Lung (tissue), 12 donors: ENCODE results near the gene DRC3. TPM values are rescaled to one million over a fixed set of nuclear protein-coding genes. Genes with fewer than 3 reads are reported as not detected.

Experiments
- ATAC-seq: fragments of 200-7000 bp; cut with Tn5 transposase; one replicate; pipeline ENCODE4 v1.9.1; 2020; ENCODE audit warnings: moderate number of reproducible peaks; ENCODE audit not compliant: insufficient read depth, low FRiP score
- DNase-seq, 3 donors: peaks; one replicate each; pipeline ENCODE4 v3.0.0-alpha.2; 2013 to 2017
- H3K27ac ChIP-seq, 2 donors: one replicate each; pipeline ENCODE4 v1.5.1; 2013; ENCODE audit warnings: mild to moderate bottlenecking in 2 of 2, moderate library complexity in 2 of 2, control low read depth in 1 of 2, inconsistent platforms in 1 of 2, low read depth in 1 of 2, low read length in 1 of 2
- H3K27me3 ChIP-seq, 3 donors: one replicate each; pipeline ENCODE4 v1.5.1; 2013; ENCODE audit warnings: low read length in 2 of 3; ENCODE audit not compliant: control insufficient read depth in 3 of 3, insufficient read depth in 3 of 3
- H3K36me3 ChIP-seq, 4 donors: one replicate each; pipeline ENCODE4 v1.5.1; 2013; ENCODE audit warnings: low read length in 4 of 4, mild to moderate bottlenecking in 1 of 4, moderate library complexity in 1 of 4; ENCODE audit not compliant: control insufficient read depth in 4 of 4, insufficient read depth in 4 of 4
- H3K4me1 ChIP-seq, 5 donors: one replicate each; pipeline ENCODE4 v1.5.1; 2013; ENCODE audit warnings: low read length in 5 of 5, mild to moderate bottlenecking in 2 of 5, moderate library complexity in 1 of 5; ENCODE audit not compliant: control insufficient read depth in 5 of 5, insufficient read depth in 5 of 5
- H3K4me3 ChIP-seq: one replicate; pipeline ENCODE4 v1.5.1; 2013; ENCODE audit warnings: mild to moderate bottlenecking, control low read depth, moderate library complexity
- H3K9ac ChIP-seq, 2 donors: one replicate each; pipeline ENCODE4 v1.5.1; 2013; ENCODE audit warnings: low read length in 2 of 2, control low read depth in 1 of 2; ENCODE audit not compliant: insufficient read depth in 1 of 2
- H3K9me3 ChIP-seq, 4 donors: one replicate each; pipeline ENCODE4 v1.5.1; 2013; ENCODE audit warnings: low read length in 3 of 4, mild to moderate bottlenecking in 1 of 4, moderate library complexity in 1 of 4; ENCODE audit not compliant: control insufficient read depth in 4 of 4, insufficient read depth in 3 of 4
- CTCF ChIP-seq: IDR thresholded peaks from 2 replicates; pipeline ENCODE4 v1.5.1; 2012; ENCODE audit warnings: mild to moderate bottlenecking; ENCODE audit errors: control extremely low read depth, extremely low read depth
- WGBS, 2 donors: extraction: QIAGEN DNeasy Blood & Tissue Kit; methylation state at CpG; one replicate each; pipeline ENCODE4 v1.1.7; 2013; 5-methylcytosine and 5-hydroxymethylcytosine counted together
- polyA plus RNA-seq, 2 donors: library from polyadenylated mRNA; stranded (reverse); fragments of 200-250 nt; gene quantifications; one replicate each; pipeline ENCODE4 v1.2.1, GENCODE V29; 2013
- total RNA-seq, 2 donors: library from RNA; depleted of rRNA in 1 of 2; stranded (reverse); fragments of >200 nt in 1 of 2; gene quantifications; one replicate each; pipeline ENCODE4 v1.2.1, GENCODE V29; 2014 to 2021
- donor health status: control.
- donor health status: control.
- donor health status: Bipolar disorder and iron deficiency.
- donor health status: healthy.
- donor health status: DM: yes; HTN: yes; CAD: no.

DRC3 gene
- total and polyA plus RNA-seq, 4 donors = 6.6 to 29.5 (median 13.5) TPM

GRCh38 chr17:17965152-17965721 lies 7.4 kb upstream of the DRC3 start:
- H3K4me1 ChIP-seq = peaks cover 2 to 13% (median 5%) of the 10 kb centered on the region in 5 donors
- no peak overlapping the region for H3K27ac ChIP-seq
- WGBS, 2 donors = 74 to 88% methylated on average over 2 of the region's 2 CpGs
- ATAC-seq = no peak
- H3K27me3 ChIP-seq = no peaks in the 10 kb centered on the region
- no peak for DNase-seq
- TF ChIP-seq CTCF = no peak
- H3K36me3 ChIP-seq = no peaks in the 10 kb centered on the region
- H3K9me3 ChIP-seq = no peaks in the 10 kb centered on the region
- H3K4me3 ChIP-seq = no peak overlapping the region
- H3K9ac ChIP-seq = no peak overlapping the region

GRCh38 chr17:17966399-17966798 lies 6.3 kb upstream of the DRC3 start:
- Histone ChIP-seq H3K9me3 (no peaks in the 10 kb centered on the region), H3K36me3 (no peaks in the 10 kb centered on the region), H3K4me1 (peaks cover 4 to 17% (median 11%) of the 10 kb centered on the region in 5 donors), H3K4me3 (no peak overlapping the region), H3K27ac (no peak overlapping the region), H3K27me3 (no peaks in the 10 kb centered on the region), H3K9ac (no peak overlapping the region)
- no peak for TF ChIP-seq CTCF
- DNase-seq = no peak
- no peak for ATAC-seq
- WGBS, 2 donors = 89 to 90% methylated on average over 3 of the region's 3 CpGs

GRCh38 chr17:17970699-17971430 lies 1.8 kb upstream of the DRC3 start:
- H3K9me3 ChIP-seq = no peaks in the 10 kb centered on the region
- H3K36me3 ChIP-seq = peaks cover 0 to 3% (median 0%) of the 10 kb centered on the region in 4 donors
- H3K27ac ChIP-seq = peak overlapping the region; percentile 90 to 98
- no peaks in the 10 kb centered on the region for H3K27me3 ChIP-seq
- peaks cover 2 to 20% (median 9%) of the 10 kb centered on the region in 5 donors for H3K4me1 ChIP-seq
- WGBS, 2 donors = 25 to 72% methylated on average over 1 of the region's 1 CpG
- ATAC-seq (no peak), DNase-seq (peak in 2 of 3 donors; percentile 39 to 61)
- no peak for TF ChIP-seq CTCF
- H3K4me3 ChIP-seq = no peak overlapping the region
- peak overlapping the region in 1 of 2 donors; percentile 76 for H3K9ac ChIP-seq
